Cardiac septum (tissue), 1 donor: ENCODE results near the gene CYSLTR2. TPM values are rescaled to one million over a fixed set of nuclear protein-coding genes. Genes with fewer than 3 reads are reported as not detected.

ENCODE experiments used
- DNase-seq: peaks from one replicate; pipeline ENCODE4 v3.0.0-alpha.2; 2020; ENCODE audit warnings: low spot score
- intact Hi-C: fragments of 100-400 bp; cut with DNase I; formaldehyde crosslinking; loops from one replicate; pipeline ENCODE4 v1.14.0; 2022
- total RNA-seq: library from RNA; stranded (reverse); fragmentation: NEBNext Ultra II Directional; extraction: Animal tissue kit (Norgen Biotek cat#: 25700); gene quantifications from one replicate; pipeline ENCODE4 v1.2.1, GENCODE V29; 2021
- donor health status: DM: no; HTN: no; CAD: no.

The CYSLTR2 gene
- total RNA-seq, 1 donor from 2014 or later = 3.4 TPM

DNA sequence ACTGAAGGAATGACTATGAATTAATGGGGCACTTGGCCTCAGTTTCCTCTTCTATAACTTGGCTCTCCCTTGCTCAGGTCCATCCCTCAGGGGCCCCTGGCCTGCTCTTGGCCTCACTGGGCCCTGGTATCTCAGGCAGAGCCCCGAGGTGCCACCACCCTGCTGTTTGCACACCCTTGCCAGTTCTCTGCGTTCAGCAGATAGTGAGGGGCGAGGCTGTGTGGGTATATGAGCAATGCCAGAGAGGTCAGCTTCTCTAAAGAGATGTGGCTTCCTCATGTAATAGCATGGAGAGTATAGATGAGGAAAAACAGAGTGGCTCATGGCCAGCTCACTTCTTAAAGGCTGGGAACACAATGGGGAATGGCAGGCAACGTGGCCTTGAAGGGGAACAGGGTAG, 76.1 kb downstream of the CYSLTR2 start:
- intact Hi-C loops = no loop called here
- no peak for DNase-seq

- no peak for DNase-seq
- intact Hi-C loops = no loop called here
These were observed 77.4 kb downstream of the CYSLTR2 start for GRCh38 chr13:48731001-48731658.

GRCh38 chr13:48731957-48732569, 78.3 kb downstream of the CYSLTR2 start:
- intact Hi-C loops = no loop called here
- DNase-seq = no peak

DNA sequence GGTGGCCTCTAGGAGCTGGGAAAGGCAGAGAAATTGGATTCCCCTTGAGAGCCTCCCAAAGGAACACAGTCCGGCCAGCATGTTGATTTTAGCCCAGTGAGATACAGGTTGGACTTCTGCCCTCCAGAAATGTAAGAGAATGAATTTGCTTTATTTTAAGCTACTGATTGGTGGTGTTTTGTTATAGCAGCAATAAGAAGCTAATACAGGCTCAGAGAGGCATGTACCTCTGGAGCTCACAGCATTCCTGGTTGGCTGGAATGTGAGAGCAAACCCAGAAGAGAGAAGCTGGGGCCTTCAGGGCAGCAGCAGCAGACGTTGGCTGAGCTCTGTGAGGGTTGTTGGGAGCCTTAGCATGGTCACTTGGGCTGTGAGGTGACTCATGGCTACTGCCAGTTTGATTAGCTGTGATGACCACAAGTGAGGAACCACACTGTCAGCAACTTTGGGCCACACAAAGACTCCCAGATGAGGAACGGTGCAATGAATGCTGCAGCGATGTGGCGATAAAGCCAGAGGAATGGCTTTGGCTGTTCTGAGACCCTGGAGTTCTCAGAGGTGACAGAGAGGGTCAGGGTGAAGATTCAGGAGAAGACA, 80.1 kb downstream of the CYSLTR2 start:
- DNase-seq = no peak
- intact Hi-C loops = no loop called here

DNA sequence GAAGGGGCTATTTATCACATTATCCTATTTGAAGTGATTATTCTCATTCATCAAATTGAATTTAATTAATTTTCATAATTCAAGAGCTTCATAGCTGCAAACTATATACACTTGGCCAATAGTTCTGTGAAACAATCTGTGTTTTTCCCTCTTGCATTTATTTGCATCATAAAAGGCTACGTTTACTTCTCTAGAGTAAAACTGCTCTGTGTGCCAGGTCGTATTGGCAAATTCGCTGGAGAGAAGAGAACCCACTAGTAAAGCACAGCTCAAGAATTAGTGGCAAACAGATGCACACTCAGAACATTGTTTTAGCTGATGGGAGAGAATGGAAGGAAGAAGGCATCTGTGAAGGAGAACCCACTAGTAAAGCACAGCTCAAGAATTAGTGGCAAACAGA, 81.8 kb downstream of the CYSLTR2 start:
- intact Hi-C loops = no loop called here
- no peak for DNase-seq

DNA sequence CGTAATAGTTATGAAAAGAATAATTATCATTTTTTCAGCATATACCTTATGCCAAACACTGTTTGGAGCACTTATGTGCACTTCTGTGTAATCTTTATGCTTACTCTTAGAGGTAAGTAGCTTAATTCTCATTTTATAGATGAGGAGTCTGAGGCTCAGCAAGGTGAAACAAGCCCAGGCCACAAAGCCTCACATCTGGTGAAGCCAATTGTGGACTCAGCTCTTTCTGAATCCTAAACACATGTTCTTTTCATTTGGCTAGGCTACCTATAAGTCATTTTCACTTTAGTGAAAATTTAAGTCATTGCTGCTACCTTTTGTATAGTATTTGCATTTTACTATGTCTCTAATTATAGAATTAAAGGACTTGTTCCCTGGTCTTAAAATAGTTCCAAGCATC, 84.0 kb downstream of the CYSLTR2 start:
- DNase-seq = no peak
- intact Hi-C loops = no loop called here

GRCh38 chr13:48738311-48738710, 84.6 kb downstream of the CYSLTR2 start:
- intact Hi-C loops = no loop called here
- DNase-seq = no peak

DNA sequence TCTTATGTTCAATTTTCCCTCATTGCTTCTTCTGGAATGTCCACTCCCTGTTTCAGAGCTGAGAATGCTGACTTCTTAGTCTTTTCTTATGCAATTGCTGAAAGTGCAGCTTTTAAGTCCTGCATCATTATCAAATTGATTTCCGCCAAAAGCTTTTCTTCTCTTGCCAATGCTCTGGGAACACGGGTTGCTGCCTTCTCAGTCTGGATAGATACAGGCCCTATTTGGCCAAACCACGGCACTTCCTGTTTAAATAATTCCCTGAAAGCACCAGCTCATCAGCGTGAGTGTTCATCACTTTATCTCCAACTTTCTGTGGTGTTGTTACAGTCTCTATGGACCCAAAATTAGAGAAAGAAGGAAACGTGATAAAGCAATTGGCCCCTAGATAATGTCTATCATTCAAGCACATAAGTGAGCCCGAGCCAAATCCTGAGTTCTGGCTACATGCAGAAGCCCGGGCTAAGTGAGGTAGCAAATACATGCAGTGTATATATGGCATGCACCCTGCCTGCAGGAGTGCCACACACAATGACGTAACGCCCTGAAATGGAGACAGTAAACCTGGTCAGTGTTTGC, 85.7 kb downstream of the CYSLTR2 start:
- intact Hi-C loops = no loop called here

DNA sequence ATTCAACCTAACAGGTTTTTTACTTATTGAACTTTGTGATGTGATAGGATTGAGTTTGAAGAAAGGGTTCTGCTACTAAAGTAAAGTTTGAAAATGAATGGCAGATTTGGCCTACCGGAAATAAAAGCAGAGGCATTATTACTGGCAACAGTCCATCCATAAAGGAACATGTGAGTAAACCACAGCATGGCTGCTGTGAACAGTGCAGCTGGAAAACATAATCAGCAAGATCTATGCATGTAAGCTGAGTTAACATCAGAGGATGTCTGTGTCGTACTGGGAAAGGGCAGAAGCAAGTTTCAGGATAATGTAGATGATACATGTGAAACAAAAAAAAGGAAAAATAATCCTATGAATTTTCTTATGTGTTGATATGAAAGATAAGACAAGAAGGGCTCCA, 87.6 kb downstream of the CYSLTR2 start:
- no peak for DNase-seq
- intact Hi-C loops = loop anchor here (10.0 kb wide), 1 partner anchor 117 kb away; no protein-coding TSS in a partner anchor

More for the DNA sequence above, 85.7 kb downstream of the CYSLTR2 start:
- no peak for DNase-seq

GRCh38 chr13:48746821-48747220, 93.1 kb downstream of the CYSLTR2 start:
- DNase-seq = no peak
- intact Hi-C loops = loop anchor here (10.0 kb wide), 1 partner anchor 122 kb away; no protein-coding TSS in a partner anchor

GRCh38 chr13:48748681-48749080, 95.0 kb downstream of the CYSLTR2 start:
- DNase-seq = no peak

GRCh38 chr13:48749144-48749543, 95.4 kb downstream of the CYSLTR2 start:
- no peak for DNase-seq
- intact Hi-C loops = loop anchor here (10.0 kb wide), 1 partner anchor 124 kb away; no protein-coding TSS in a partner anchor

More at GRCh38 chr13:48748681-48749080, 95.0 kb downstream of the CYSLTR2 start:
- intact Hi-C loops = loop anchor here (10.0 kb wide), 1 partner anchor 124 kb away; no protein-coding TSS in a partner anchor

DNA sequence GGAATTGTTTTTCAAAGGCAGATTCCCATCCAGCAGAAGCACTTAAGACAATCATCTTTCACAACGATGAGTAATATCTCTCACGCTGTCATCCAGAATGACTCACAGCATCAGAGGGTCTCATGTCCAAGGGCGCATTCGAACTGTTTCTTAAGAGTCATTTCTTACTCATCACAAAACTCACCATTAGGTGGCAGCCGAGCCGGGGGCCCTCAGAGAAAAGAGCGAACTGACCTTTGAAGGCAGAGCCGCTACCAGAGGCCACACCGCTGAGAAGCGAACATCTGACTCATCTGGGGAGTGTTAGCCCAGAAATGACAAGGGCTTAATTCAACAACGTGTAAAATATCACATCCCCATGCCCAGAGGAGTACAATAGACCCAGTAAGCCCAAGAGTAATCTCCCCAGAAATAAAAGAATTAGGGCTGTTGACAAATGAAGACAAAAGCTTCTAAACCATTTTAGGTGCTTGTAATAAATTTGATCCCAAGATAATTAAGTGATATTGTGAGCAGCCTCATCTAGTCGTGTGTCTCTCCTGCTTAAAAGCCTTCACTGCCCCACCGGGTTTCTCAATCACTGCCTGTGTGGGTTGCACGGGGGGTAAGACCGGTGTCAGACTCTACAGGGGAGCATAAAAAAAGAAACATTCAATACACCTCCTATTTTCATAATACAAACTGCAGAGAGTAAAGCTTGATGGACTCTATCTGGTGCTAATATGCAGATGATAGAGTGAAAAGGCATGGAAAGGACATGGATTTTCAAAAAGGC, 96.2 kb downstream of the CYSLTR2 start:
- DNase-seq = peak; percentile 86
- intact Hi-C loops = loop anchor here (10.0 kb wide), 1 partner anchor 125 kb away; no protein-coding TSS in a partner anchor

DNA sequence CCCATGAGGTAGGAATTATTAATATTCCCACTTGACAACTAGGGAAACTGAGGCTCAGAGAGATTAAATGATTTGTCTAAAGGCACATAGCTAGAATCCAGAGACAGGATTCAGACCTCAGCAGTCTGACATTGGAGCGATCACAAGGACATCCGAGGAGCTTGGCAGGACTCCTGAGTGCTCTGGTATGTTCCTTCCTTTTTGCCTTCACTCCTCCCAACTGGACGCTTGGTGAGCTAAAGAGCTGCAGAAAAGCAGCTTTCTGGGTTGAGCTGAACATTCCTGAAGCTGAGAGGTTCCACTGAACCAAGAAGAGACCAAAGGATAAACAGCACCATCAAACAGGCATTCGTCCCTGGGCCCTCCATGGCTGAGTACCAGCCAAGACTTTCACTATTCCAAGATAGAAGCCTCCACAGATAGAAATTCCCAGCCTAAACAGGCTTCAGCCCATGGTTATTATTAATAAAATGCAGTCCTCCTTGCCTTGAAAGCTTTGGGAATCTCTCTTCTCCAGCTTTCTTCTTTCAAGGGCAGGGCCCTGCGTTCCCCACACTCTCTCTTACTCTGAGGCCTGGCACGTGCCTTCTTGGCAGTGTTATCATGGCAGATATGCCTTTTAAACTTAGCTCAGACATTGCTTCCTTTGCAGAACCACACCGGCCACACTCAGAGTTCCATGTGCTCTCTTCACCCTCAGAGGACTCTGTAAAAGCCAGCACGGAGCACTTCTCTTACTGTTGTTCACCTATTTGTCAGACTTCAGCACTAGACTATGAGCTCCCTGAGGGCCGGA, 97.1 kb downstream of the CYSLTR2 start:
- intact Hi-C loops = no loop called here

DNA sequence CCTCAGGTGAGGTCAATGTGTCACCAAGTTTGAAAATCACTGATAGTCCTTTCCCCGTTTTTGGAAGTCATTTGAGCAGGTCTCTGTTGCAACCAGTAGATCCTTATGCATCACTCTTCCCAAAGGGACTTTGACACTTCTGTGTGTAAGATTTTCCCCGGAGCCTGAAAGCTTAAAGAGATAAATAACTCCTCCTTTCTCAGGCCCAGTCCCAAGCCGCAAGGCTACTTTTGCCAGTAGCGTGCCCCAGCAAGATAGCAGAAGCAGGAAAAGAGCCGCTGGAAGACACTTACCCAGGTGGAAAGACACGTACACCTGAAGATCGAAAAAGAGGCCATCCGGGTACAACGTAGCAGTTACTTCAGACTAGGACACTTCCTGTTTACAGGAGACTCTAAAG, 106.9 kb downstream of the CYSLTR2 start:
- intact Hi-C loops = no loop called here

More for the DNA sequence above, 97.1 kb downstream of the CYSLTR2 start:
- DNase-seq = no peak

More for the DNA sequence above, 106.9 kb downstream of the CYSLTR2 start:
- DNase-seq = no peak
